ENCODE data around the gene AGBL4. TPM values are rescaled to one million over a fixed set of nuclear protein-coding genes. Genes with fewer than 3 reads are reported as not detected.

The AGBL4 gene
- polyA plus RNA-seq, 1 donor (not counting 4 experiments of a cell fraction or from before 2014, with no cell fraction given) = not detected

GRCh38 chr1:49204720-49205119, 819.0 kb downstream of the AGBL4 start:
- H3K4me3 ChIP-seq (ENCODE audit: control insufficient read depth in 2 of 3, extremely low read depth in 1 of 3, insufficient read depth in 2 of 3, low read depth in 1 of 3, low read length in 3 of 3) = no peak overlapping the region
- no peaks in the 10 kb centered on the region for H3K27me3 ChIP-seq (ENCODE audit: control insufficient read depth, extremely low read depth, insufficient read depth, low read length)
- no peaks in the 10 kb centered on the region for H4K20me1 ChIP-seq (ENCODE audit: control insufficient read depth, extremely low read depth, insufficient read depth, low read length)
- no peak for FAIRE-seq
- H2AFZ ChIP-seq (ENCODE audit: control insufficient read depth, low read length) = no peak overlapping the region
- no peaks in the 10 kb centered on the region for H3K4me1 ChIP-seq (ENCODE audit: control insufficient read depth, extremely low read depth, insufficient read depth, low read length)
- DNase-seq (ENCODE audit: low read depth, low spot score) = no peak
- no peak overlapping the region for H3K27ac ChIP-seq (ENCODE audit: control insufficient read depth, insufficient read depth, low read length)
- H3K36me3 ChIP-seq (ENCODE audit: control insufficient read depth in 2 of 2, extremely low read depth in 1 of 2, insufficient read depth in 2 of 2, low read length in 2 of 2) = no peaks in the 10 kb centered on the region
- H3K9me3 ChIP-seq (ENCODE audit: control insufficient read depth, low read depth, low read length) = no peaks in the 10 kb centered on the region
- H3K9ac ChIP-seq (ENCODE audit: control insufficient read depth, extremely low read depth, insufficient read depth, low read length) = no peak overlapping the region
- no peaks in the 10 kb centered on the region for H3K9me1 ChIP-seq (ENCODE audit: control insufficient read depth, extremely low read depth, insufficient read depth, low read length)
- H3K79me2 ChIP-seq (ENCODE audit: control insufficient read depth, insufficient read depth, low read length) = no peaks in the 10 kb centered on the region
- H3K4me2 ChIP-seq (ENCODE audit: control insufficient read depth, extremely low read depth, insufficient read depth, low read depth, low read length) = no peak overlapping the region
- no peak for TF ChIP-seq CTCF (optimal IDR thresholded peaks at IDR 0.05 in 1 of 3, IDR thresholded peaks at IDR 0.05 in 1 of 3, conservative IDR thresholded peaks at IDR 0.05 in 1 of 3; ENCODE audit: extremely low read depth in 1 of 3, insufficient read depth in 2 of 3, low read length in 3 of 3)
- TF ChIP-seq EZH2 (IDR thresholded peaks at IDR 0.05; ENCODE audit: low read length) = no peak
- dilution Hi-C loops (cut with MboI; ENCODE audit: extremely low pct_ligation_motif_present, low sequenced_read_pairs) = no loop called here

- Histone ChIP-seq H3K27ac (ENCODE audit: control insufficient read depth, insufficient read depth, low read length) (no peak overlapping the region), H3K9me3 (ENCODE audit: control insufficient read depth, low read depth, low read length) (no peaks in the 10 kb centered on the region), H3K4me3 (ENCODE audit: control insufficient read depth in 2 of 3, extremely low read depth in 1 of 3, insufficient read depth in 2 of 3, low read depth in 1 of 3, low read length in 3 of 3) (no peak overlapping the region), H3K79me2 (ENCODE audit: control insufficient read depth, insufficient read depth, low read length) (no peaks in the 10 kb centered on the region), H3K36me3 (ENCODE audit: control insufficient read depth in 2 of 2, extremely low read depth in 1 of 2, insufficient read depth in 2 of 2, low read length in 2 of 2) (no peaks in the 10 kb centered on the region), H2AFZ (ENCODE audit: control insufficient read depth, low read length) (no peak overlapping the region), H3K27me3 (ENCODE audit: control insufficient read depth, extremely low read depth, insufficient read depth, low read length) (no peaks in the 10 kb centered on the region), H3K9ac (ENCODE audit: control insufficient read depth, extremely low read depth, insufficient read depth, low read length) (no peak overlapping the region), H3K9me1 (ENCODE audit: control insufficient read depth, extremely low read depth, insufficient read depth, low read length) (no peaks in the 10 kb centered on the region), H3K4me2 (ENCODE audit: control insufficient read depth, extremely low read depth, insufficient read depth, low read depth, low read length) (no peak overlapping the region), H3K4me1 (ENCODE audit: control insufficient read depth, extremely low read depth, insufficient read depth, low read length) (no peaks in the 10 kb centered on the region), H4K20me1 (ENCODE audit: control insufficient read depth, extremely low read depth, insufficient read depth, low read length) (no peaks in the 10 kb centered on the region)
- dilution Hi-C loops (cut with MboI; ENCODE audit: extremely low pct_ligation_motif_present, low sequenced_read_pairs) = no loop called here
- DNase-seq (ENCODE audit: low read depth, low spot score) (no peak), FAIRE-seq (no peak)
- no peak for TF ChIP-seq CTCF (optimal IDR thresholded peaks at IDR 0.05 in 1 of 3, IDR thresholded peaks at IDR 0.05 in 1 of 3, conservative IDR thresholded peaks at IDR 0.05 in 1 of 3; ENCODE audit: extremely low read depth in 1 of 3, insufficient read depth in 2 of 3, low read length in 3 of 3)
- TF ChIP-seq EZH2 (IDR thresholded peaks at IDR 0.05; ENCODE audit: low read length) = no peak
Observed at GRCh38 chr1:49200738-49201137, 823.0 kb downstream of the AGBL4 start.

All from keratinocyte (primary cell).